GM18519 (cell line): ENCODE data around the gene CDC5L.

ENCODE experiments used
- ATAC-seq: cut with Tn5 transposase; IDR thresholded peaks from one replicate; pipeline ENCODE4 v1.9.1; 2021; ENCODE audit warnings: mild to moderate bottlenecking, moderate library complexity; ENCODE audit not compliant: unreplicated experiment, low FRiP score

Gene CDC5L

DNA sequence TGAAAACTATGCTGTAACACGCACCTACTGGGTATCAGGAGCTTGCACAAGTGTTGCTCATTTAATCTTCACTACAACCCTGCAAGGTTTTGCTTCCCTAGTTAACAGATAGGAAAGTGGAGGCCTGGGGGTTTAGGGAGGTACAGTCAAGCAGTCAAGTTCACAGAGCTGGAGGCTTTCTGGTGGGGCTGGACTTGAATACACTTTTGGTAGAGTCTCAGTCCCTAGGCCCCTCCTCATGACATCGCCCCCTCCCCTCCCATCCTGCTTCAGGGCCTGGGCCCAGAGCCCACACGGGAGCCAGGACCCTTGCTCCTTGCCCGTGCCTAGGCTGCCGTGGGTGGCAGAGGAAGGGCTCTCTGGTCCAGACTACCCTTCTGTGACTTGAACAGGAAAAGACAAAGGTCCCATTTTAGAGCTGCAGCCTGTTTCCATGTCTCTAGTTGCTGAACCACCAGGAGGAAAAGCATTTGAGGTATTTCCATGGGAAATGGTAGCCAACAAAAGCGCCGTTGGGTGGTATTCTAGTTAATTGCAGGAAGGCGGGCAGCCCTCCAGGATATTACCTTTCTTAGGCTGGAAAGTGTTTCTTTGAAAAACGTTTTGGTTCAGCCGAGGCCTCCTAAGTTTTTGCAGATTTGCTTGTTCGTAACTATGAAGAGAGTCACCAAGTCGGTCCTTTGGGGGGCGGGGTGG lies 84.9 kb downstream of the CDC5L start:
- ATAC-seq: no peak

- no peak for ATAC-seq
Observed at GRCh38 chr6:44473393-44474189, 86.1 kb downstream of the CDC5L start.

- no peak for ATAC-seq
Observed at GRCh38 chr6:44474190-44474631, 86.7 kb downstream of the CDC5L start.

DNA sequence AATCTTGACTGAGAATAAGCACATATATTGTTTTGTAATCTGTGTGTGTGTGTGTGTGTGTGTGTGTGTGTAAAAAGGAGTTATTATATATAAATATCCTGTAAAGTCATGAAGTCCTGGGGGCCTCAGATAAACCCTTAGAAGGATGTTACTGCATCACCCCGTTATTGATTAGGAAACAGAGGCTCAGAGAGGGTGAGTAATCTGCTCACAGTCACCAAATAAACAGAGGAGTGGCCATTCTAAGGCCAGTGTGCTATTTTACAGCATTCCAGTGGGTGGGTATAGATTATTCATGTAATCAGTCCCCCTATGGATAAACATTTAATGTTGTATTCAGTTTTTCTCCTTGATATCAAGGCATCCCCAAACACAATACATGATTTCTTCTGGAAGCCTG lies 87.1 kb downstream of the CDC5L start:
- no peak for ATAC-seq

DNA sequence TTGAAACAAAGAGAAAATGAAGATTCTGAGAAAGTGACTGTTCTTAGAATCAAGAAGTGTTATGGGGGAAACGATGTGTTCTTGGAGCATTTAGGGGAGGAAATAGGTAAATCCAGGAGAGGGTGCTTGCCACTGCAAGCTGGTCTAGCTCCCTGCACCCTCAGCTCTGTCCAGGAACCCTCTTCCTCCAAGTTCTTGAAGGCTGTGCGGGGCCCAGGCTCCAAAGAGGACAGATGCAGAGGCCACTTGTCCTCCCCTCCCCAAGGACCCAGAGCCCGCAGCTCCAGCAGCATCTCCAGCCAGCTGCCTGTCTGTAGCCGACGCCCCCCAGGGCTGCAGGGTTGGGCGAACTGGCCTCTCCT lies 87.9 kb downstream of the CDC5L start:
- no peak for ATAC-seq

DNA sequence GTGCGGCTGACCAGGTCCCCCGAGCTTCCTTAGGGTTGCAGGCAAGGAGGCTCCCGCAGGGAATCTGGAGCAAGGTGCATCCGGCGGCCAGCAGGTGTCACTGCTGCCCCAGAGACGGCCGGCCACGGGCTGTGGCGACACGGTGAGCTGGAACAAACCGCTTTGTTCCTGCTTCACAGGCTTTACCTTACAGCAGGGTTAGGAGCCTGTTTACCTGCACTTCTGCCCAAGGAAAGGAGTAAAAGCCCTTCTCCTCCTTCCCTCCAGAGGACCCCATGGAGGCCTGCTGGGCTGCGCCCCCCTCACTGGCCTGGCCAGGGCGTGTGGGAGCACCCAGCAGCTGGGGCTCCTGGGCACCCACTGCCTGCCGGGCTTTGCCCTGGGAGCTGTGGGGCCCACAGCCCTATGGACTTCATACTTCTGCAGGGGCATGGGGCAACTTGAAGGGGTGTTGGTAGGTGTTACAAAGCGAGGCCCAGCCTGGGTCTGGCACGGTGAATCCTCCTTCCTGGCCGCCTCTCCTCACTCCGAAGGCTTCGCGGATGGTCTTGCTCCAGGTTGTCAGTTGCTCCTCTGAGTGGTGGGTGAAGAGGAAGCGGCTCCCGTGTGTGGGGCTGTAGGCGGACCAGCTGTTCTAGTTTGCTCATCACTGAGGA lies 88.4 kb downstream of the CDC5L start:
- peak; percentile 69 for ATAC-seq

- no peak for ATAC-seq
Observed at GRCh38 chr6:44476849-44477248, 89.3 kb downstream of the CDC5L start.

DNA sequence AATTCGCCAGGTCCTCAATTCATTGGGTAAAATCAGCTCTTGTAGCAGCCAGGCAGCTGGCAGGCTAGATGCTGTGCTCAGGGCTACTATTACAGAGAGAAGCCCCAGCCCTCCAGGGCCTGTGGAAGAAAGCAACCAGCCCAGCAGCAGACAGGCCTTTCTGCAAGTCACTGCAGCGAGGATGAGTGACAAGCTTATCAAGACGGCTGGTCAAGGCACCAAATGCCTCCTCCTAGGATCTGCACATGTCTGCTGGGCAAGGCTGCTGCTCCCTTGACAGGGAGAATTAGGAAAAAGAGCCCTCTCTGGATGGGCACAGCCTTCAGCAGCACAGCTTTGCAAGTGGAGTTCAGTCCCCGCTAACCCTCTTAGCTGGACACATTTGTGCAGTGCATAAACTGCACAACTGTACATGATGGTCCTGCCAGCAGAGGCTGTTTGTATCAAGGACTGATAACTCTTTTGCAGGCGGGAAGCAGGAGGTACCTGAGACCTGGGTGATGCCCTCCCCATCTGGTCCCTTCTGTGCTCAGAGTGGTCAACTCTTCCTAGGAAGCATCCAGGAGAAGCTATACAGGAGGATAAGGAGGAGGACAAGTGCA lies 89.9 kb downstream of the CDC5L start:
- ATAC-seq: no peak

DNA sequence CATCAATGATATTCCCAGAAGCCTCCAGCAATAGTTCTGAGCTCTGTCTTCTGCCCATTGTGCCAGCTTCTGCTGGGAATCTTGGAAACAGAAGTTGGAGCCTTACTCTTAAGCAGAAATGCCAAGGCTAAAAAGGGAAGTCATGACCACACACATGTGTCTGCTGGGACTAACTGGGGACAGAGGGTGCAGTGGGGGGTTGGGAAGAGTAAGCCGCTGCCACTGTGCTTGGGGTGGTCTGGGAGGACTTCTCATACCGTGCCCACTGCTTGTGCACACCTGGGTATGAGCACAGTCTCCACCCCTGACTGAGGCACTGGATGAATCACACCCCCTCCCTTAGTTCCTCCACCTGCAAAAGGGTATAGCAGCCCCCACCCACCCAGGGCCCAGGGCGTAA lies 90.7 kb downstream of the CDC5L start:
- ATAC-seq: no peak

DNA sequence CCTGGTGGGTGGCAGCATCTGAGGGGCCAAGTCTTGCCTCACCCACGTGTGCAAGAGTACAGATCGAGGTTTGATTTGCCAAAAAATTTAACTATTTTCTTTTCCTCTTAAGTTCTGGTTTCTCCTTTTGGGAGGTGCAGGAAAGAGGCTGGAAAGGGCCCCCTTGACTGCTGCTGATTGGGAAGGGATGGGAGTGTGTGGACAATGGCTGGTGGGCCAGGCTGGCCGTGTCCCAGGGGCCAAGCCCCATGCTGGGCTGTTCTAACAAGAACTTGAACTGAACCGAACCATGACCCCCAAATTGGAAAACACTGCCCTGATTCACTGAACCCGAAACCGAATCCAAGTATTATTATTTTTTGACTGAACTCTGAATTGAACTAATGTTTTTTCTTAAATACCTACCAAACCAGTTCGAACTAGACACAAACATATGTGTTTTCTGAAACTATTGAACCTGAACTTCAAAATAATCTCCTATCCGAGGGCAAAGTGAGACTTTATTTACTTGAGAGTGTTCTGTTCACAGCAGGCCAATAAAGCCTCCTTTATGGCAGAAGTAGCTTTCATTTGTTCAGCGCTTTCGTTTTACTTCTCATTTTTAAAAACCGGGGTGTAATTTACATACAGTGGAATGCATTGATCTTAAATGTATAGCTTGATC lies 91.2 kb downstream of the CDC5L start:
- ATAC-seq: no peak

DNA sequence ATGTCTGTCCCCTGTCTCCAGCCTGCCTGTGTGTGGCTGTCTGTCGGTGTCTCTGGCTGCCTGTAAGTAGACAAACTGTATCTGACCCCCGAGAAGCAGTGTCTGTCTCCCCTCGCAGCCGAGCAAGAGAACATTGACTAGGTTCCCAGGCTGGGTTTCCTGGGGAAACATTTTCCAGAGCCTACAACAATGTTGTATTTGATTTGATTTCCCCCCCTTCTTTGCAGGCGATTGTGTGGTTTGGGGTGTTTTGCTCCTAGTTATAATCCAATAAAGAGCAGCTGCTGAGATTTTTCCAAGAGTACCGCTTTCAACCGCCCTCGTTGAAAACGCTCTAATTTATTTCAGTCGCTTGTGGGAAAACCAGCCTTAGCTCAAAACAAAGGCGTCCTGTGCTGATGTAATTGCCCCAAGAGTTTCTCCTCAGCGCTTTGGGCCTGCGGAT lies 92.6 kb downstream of the CDC5L start:
- ATAC-seq: no peak

GRCh38 chr6:44481056-44481455 lies 93.5 kb downstream of the CDC5L start:
- no peak for ATAC-seq

- no peak for ATAC-seq
Observed at GRCh38 chr6:44481760-44482159, 94.3 kb downstream of the CDC5L start.

GRCh38 chr6:44485601-44486401 lies 98.3 kb downstream of the CDC5L start:
- no peak for ATAC-seq

DNA sequence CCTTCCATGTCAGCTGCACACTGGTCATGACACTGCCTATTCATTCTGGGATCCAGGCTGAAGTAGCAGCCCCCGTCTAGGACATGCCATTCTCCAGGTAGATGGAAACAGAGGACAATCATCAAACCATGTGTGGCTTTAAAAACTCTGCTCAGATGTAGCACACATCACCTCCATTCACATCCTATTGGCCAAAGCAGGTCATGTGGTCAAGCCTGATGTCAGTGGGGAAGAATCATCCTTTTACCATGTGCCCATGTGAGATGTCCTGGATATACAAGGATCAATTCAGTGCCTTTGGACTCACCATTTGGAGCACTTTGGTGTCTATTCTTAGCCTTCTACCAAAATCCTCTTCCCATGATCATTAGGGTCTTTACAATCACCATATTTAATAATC lies 99.5 kb downstream of the CDC5L start:
- no peak for ATAC-seq

DNA sequence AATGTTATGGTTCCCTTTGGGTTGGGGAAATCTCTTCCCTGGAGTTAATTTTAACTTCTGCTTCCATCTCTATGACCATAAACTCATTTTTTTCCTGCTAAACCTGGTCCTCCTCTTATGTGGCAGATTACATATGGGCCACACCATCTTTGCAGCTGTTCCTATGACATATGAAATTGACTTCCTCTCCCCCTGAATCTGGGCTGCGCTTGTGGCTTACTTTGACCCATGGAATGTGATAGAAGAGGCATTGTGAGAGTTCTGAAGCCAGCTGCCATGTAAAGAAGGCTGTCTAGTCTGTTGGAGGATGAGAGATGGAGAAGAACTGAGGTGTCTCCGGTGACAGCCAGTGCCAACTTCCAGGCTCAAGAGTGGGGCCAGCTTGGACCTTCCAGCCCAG lies 100.1 kb downstream of the CDC5L start:
- no peak for ATAC-seq

GRCh38 chr6:44489910-44490604 lies 102.6 kb downstream of the CDC5L start:
- ATAC-seq: no peak

DNA sequence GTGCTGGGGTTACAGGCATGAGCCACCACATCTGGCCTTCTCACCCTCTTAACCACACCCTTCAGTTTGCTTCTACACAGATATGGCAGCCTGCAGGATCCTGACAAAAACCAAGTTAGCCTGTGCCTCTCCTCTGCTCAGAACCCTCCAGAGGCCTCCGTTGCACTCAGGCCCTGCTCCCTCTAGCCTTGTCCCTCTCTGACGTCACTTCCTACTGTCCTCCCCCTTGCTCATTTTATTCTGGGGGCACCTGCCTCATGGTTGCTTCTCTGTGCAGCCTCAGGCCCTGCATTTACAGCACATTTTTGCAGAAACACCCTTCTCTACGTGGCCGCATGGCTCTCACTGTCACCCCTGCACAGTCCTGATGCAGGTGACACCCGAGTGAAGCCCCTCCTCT lies 105.6 kb downstream of the CDC5L start:
- ATAC-seq: no peak

DNA sequence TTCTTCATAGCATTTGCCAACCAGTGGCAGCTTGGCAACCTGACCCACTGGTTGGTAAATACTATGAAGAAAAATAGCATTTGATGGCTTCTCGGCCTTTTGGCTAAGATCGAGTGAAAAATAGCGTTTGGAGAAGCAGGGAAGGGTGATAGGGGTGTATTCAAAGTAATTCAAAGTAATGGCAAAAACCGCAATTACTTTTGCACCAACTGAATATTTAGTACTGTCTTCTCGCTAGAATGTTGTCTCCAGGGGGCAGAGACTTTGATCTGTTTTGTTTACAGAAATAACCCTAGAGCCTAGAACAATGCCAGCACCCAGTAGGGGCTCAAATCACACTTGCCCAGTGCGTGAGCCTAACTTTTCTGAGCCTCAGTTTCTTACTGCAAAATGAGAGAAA lies 106.1 kb downstream of the CDC5L start:
- no peak for ATAC-seq
